Gastrocnemius medialis (tissue), 4 donors: ENCODE results near the gene KPNA6. TPM values are rescaled to one million over a fixed set of nuclear protein-coding genes. Genes with fewer than 3 reads are reported as not detected.

ENCODE experiments used
- ATAC-seq, 2 donors: fragments of 150-250 bp; one replicate each; pipeline ENCODE4 v1.9.1; 2016
- DNase-seq, 2 donors: peaks; one replicate each; pipeline ENCODE4 v3.0.0-alpha.2; 2019
- H3K27ac ChIP-seq, 4 donors: fragments of 200-600 bp; sonication (generic); 1 replicate in 1 of 4; 2 replicates in 3 of 4; pipeline ENCODE4 v1.5.1; 2016 to 2018; ENCODE audit warnings: mild to moderate bottlenecking in 2 of 4, moderate library complexity in 1 of 4
- H3K27me3 ChIP-seq, 3 donors: fragments of 200-600 bp; sonication (generic) in 2 of 3; 1 replicate in 1 of 3; 2 replicates in 2 of 3; pipeline versions ENCODE4 v1.5.1 to v1.6.0; 2016 to 2019; ENCODE audit warnings: mild to moderate bottlenecking in 1 of 3, moderate library complexity in 1 of 3
- H3K36me3 ChIP-seq, 2 donors: fragments of 200-600 bp; sonication (generic) in 1 of 2; one replicate each; pipeline ENCODE4 v1.5.1; 2017 to 2018
- H3K4me1 ChIP-seq, 2 donors: fragments of 200-600 bp; sonication (generic) in 1 of 2; one replicate each; pipeline ENCODE4 v1.5.1; 2016 to 2017; ENCODE audit warnings: mild to moderate bottlenecking in 2 of 2
- H3K4me3 ChIP-seq, 4 donors: fragments of 200-600 bp; sonication (generic) in 3 of 4; 1 replicate in 1 of 4; 2 replicates in 3 of 4; pipeline ENCODE4 v1.5.1; 2016 to 2019; ENCODE audit warnings: mild to moderate bottlenecking in 2 of 4
- H3K9me3 ChIP-seq, 3 donors: fragments of 200-600 bp; sonication (generic) in 2 of 3; 1 replicate in 1 of 3; 2 replicates in 2 of 3; pipeline ENCODE4 v1.5.1; 2016 to 2019
- POLR2A ChIP-seq, 2 donors: fragments of 450-650 bp; IDR thresholded peaks; one replicate each; pipeline ENCODE4 v1.6.1; 2017; ENCODE audit warnings: antibody characterized with exemption in 2 of 2, mild to moderate bottlenecking in 2 of 2, moderate library complexity in 2 of 2
- in situ Hi-C, 4 donors: fragments of 200-750 bp; cut with MboI; loops; one replicate each; pipeline versions ENCODE4 v1.15.0 to v1.8.0; 2017; ENCODE audit warnings: low sequenced_read_pairs in 4 of 4
- intact Hi-C: fragments of 100-400 bp; cut with DNase I; formaldehyde crosslinking; loops from one replicate; pipeline ENCODE4 v1.15.1; 2023; ENCODE audit warnings: low total_unique reads
- total RNA-seq, 4 donors: library from RNA; depleted of rRNA; stranded (reverse); fragments of >200 nt; gene quantifications; one replicate each; pipeline versions ENCODE4 v1.1.0 to v1.2.3, GENCODE V29; 2016
- TF ChIP-seq, protein P1 (sequence below), 5 experiments: fragments of 450-650 bp in 3 of 5; fragments of 200-600 bp in 2 of 5; sonication (generic) in 2 of 5; IDR thresholded peaks in 4 of 5; conservative IDR thresholded peaks in 1 of 5; 1 replicate in 4 of 5; 2 replicates in 1 of 5; pipeline ENCODE4 v1.5.1; 2016 to 2019; ENCODE audit warnings: antibody characterized with exemption in 5 of 5, mild to moderate bottlenecking in 3 of 5, moderate library complexity in 3 of 5

The KPNA6 gene
- total RNA-seq, 4 donors from 2014 or later = 67.3 to 80.7 (median 74.4) TPM

DNA sequence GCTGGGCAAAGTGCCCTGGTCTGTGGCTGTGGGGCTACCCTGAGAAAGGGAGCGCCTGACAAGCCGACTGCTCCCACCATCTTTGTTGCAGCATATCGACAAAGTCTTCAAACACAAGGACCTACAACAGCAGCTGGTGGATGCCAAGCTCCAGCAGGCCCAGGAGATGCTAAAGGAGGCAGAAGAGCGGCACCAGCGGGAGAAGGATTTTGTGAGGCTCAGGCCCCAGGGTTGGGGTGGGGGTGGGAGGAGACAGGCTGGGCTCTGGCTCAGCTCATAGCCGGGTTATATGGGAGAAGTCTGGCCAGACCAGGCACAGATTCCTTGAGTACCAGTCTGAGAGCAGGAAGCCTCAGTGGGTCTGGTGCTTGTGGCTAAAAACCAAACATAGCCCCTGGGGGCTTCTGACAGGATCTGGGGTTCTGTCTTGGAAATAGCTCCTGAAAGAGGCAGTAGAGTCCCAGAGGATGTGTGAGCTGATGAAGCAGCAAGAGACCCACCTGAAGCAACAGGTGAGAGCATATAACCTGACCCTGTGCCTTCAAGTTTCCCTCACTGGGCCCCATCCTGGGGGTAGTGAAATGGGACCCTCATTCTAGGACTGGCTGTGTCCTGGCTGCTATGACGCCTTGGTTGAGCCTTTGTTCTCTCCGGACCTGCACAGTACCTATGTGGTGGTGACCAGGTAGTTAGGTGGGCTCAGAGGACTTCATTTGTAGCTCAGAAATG, 84.5 kb downstream of the KPNA6 start:
- Histone ChIP-seq H3K9me3 (no peaks in the 10 kb centered on the region), H3K27ac (no peak overlapping the region), H3K4me1 (peaks cover 10 to 20% of the 10 kb centered on the region in 2 donors), H3K27me3 (no peaks in the 10 kb centered on the region), H3K36me3 (peaks cover 6 to 90% of the 10 kb centered on the region in 2 donors), H3K4me3 (no peak overlapping the region)
- intact Hi-C loops (no loop called here), in situ Hi-C loops (no loop called here)
- DNase-seq (no peak), ATAC-seq (no peak)
- TF ChIP-seq, protein P1, sequence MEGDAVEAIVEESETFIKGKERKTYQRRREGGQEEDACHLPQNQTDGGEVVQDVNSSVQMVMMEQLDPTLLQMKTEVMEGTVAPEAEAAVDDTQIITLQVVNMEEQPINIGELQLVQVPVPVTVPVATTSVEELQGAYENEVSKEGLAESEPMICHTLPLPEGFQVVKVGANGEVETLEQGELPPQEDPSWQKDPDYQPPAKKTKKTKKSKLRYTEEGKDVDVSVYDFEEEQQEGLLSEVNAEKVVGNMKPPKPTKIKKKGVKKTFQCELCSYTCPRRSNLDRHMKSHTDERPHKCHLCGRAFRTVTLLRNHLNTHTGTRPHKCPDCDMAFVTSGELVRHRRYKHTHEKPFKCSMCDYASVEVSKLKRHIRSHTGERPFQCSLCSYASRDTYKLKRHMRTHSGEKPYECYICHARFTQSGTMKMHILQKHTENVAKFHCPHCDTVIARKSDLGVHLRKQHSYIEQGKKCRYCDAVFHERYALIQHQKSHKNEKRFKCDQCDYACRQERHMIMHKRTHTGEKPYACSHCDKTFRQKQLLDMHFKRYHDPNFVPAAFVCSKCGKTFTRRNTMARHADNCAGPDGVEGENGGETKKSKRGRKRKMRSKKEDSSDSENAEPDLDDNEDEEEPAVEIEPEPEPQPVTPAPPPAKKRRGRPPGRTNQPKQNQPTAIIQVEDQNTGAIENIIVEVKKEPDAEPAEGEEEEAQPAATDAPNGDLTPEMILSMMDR (IDR thresholded peaks at IDR 0.05 in 4 of 5, conservative IDR thresholded peaks at IDR 0.05 in 1 of 5) = no peak
- no peak for TF ChIP-seq POLR2A (IDR thresholded peaks at IDR 0.05)

DNA sequence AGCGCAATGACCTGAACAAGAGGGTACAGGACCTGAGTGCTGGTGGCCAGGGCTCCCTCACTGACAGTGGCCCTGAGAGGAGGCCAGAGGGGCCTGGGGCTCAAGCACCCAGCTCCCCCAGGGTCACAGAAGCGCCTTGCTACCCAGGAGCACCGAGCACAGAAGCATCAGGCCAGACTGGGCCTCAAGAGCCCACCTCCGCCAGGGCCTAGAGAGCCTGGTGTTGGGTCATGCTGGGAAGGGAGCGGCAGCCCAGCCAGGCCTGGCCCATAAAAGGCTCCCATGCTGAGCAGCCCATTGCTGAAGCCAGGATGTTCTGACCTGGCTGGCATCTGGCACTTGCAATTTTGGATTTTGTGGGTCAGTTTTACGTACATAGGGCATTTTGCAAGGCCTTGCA, 87.1 kb downstream of the KPNA6 start:
- intact Hi-C loops = no loop called here
- Histone ChIP-seq H3K27ac (peak overlapping the region in 3 of 4 donors; percentile 31 to 99 (median 98)), H3K36me3 (peaks cover 3 to 64% of the 10 kb centered on the region in 2 donors), H3K4me1 (peaks cover 32 to 44% of the 10 kb centered on the region in 2 donors), H3K27me3 (no peaks in the 10 kb centered on the region), H3K9me3 (no peaks in the 10 kb centered on the region), H3K4me3 (no peak overlapping the region)
- in situ Hi-C loops = no loop called here
- ATAC-seq (no peak), DNase-seq (no peak)
- TF ChIP-seq, protein P1 (IDR thresholded peaks at IDR 0.05 in 4 of 5, conservative IDR thresholded peaks at IDR 0.05 in 1 of 5) = no peak
- no peak for TF ChIP-seq POLR2A (IDR thresholded peaks at IDR 0.05)

DNA sequence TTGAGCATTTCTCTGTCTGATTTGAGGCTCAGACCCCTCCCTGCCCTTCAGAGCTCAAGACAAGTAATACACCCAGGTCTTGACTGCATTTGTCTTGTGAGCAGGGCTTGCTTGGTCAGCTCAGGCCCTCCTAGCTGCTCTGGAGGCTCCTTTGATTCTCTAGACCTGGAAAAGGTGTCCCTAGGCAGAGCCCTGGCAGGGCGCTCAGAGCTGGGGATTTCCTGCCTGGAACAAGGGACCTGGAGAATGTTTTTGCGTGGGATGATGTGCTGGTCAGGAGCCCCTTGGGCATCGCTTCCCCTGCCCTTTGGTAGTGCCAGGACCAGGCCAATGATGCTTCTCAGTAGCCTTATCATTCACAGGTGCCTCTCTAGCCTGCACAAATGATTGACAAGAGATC, 87.7 kb downstream of the KPNA6 start:
- TF ChIP-seq POLR2A (IDR thresholded peaks at IDR 0.05) = no peak
- TF ChIP-seq, protein P1 (IDR thresholded peaks at IDR 0.05 in 4 of 5, conservative IDR thresholded peaks at IDR 0.05 in 1 of 5) = no peak
- no peak for ATAC-seq
- Histone ChIP-seq H3K9me3 (no peaks in the 10 kb centered on the region), H3K27ac (peak overlapping the region in 3 of 4 donors; percentile 86 to 99 (median 98)), H3K4me1 (peaks cover 33 to 45% of the 10 kb centered on the region in 2 donors), H3K4me3 (no peak overlapping the region), H3K27me3 (no peaks in the 10 kb centered on the region), H3K36me3 (peaks cover 3 to 59% of the 10 kb centered on the region in 2 donors)
- intact Hi-C loops (no loop called here), in situ Hi-C loops (no loop called here)
- DNase-seq = no peak

DNA sequence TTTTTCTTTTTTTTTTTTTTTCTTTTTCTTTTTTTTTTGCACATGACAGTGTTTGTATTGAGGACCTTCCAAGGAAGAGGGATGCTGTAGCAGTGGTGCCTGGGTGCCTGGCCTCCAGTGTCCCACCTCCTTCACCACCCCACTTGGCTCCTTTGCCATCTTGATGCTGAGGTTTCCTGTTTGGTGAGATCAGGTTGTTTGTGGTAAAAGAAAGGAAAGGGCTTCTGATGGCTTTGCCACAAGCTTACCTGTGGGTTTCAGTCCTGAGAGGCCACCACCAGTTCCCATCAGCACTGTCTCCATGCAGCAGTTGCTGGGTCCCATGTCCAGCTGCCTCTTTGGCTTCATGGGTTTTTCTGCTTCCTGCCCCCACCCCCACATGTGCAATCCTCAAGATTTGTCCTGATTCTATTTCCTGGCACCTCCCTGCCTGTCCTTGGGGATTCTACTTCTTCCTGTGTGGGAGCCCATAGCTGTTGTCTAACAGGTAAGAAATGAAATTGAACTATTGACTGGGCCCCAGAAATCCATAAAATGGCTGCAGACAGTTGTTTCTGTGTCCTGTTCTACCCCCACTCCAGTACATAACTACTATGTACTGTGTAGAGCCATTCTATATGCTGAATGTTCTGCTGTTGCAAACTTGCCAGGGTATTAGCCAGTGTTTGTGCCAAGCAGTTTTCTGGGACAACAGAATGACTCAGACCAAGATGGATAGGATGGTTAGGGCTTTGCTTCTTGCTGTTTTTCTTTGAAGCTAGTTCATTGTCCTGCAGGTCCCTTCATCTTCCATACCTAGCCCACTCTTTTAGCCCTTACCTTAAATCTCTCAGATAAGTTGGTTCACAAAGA, 88.3 kb downstream of the KPNA6 start:
- DNase-seq (no peak), ATAC-seq (peak in 1 of 2 donors; percentile 35)
- Histone ChIP-seq H3K27ac (peak overlapping the region; percentile 86 to 99 (median 94)), H3K9me3 (no peaks in the 10 kb centered on the region), H3K27me3 (no peaks in the 10 kb centered on the region), H3K4me1 (peaks cover 35 to 48% of the 10 kb centered on the region in 2 donors), H3K4me3 (no peak overlapping the region), H3K36me3 (peaks cover 3 to 52% of the 10 kb centered on the region in 2 donors)
- TF ChIP-seq POLR2A (IDR thresholded peaks at IDR 0.05) = no peak
- TF ChIP-seq, protein P1 (IDR thresholded peaks at IDR 0.05 in 4 of 5, conservative IDR thresholded peaks at IDR 0.05 in 1 of 5) = no peak
- in situ Hi-C loops = no loop called here
- intact Hi-C loops = no loop called here
